K562 (cell line): ENCODE measurements around the gene SFMBT2. TPM values are rescaled to one million over a fixed set of nuclear protein-coding genes. Genes with fewer than 3 reads are reported as not detected.

Source experiments
- ATAC-seq: fragments of 200-7000 bp; cut with Tn5 transposase; 3 replicates; pipeline ENCODE4 v1.9.1; 2020; ENCODE audit warnings: moderate library complexity
- BruUV-seq: library from RNA; stranded (reverse); fragments of 400-500 nt; replicated peaks from 2 replicates; lab custom pipeline; 2021; lab: Mats Ljungman, UMichigan
- CTCF ChIA-PET: fragments of 300-600 bp; formaldehyde crosslinking; extraction: SDS; loops from one replicate; lab custom pipeline; 2021; ENCODE audit warnings: low intra/inter-chr PET ratio; lab: Yijun Ruan, JAX
- POLR2A ChIA-PET: fragments of 300-600, 350-650 bp; sonication (Branson Sonifier 250); formaldehyde crosslinking; extraction: SDS; loops from one replicate; lab custom pipeline; 2021; ENCODE audit warnings: antibody characterized with exemption, inconsistent platforms; lab: Yijun Ruan, JAX
- DNase-seq, 4 experiments: peaks; one replicate each; pipeline versions ENCODE4 v3.0.0 to v3.0.0-alpha.2; 2011 to 2018; ENCODE audit warnings: low spot score in 3 of 4, mixed read lengths in 3 of 4; ENCODE audit errors: extremely low read depth in 1 of 4
- FAIRE-seq: peaks from 2 replicates; lab custom pipeline; 2011; peaks lifted over from hg19 to GRCh38; lab: Jason Lieb, UNC
- H2AFZ ChIP-seq: 2 replicates; pipeline ENCODE4 v1.6.0; 2011; ENCODE audit warnings: low read depth, low read length, control low read depth, inconsistent platforms
- H3K27ac ChIP-seq: fragments of 200-600 bp; 3 replicates; pipeline ENCODE4 v1.8.0; 2011; ENCODE audit warnings: low read depth, mild to moderate bottlenecking, control low read depth, inconsistent platforms, low read length, moderate library complexity, mixed read lengths; ENCODE audit errors: extremely low read depth
- H3K27me3 ChIP-seq, 2 experiments: fragments of 300-600 bp in 1 of 2; 2 replicates in 1 of 2; 3 replicates in 1 of 2; pipeline versions ENCODE4 v1.6.0 to v1.8.0; 2011; ENCODE audit warnings: inconsistent platforms in 2 of 2, low read length in 2 of 2, mild to moderate bottlenecking in 1 of 2, mixed read lengths in 1 of 2, moderate library complexity in 1 of 2; ENCODE audit not compliant: control insufficient read depth in 2 of 2, insufficient read depth in 2 of 2
- H3K36me3 ChIP-seq: fragments of 300-600 bp; 3 replicates; pipeline ENCODE4 v1.8.0; 2011; ENCODE audit warnings: mild to moderate bottlenecking, low read length, inconsistent platforms; ENCODE audit not compliant: control insufficient read depth, insufficient read depth
- H3K4me1 ChIP-seq, 2 experiments: fragments of 200-600 bp in 1 of 2; replicated peaks in 1 of 2; 2 replicates in 1 of 2; 3 replicates in 1 of 2; pipeline versions ENCODE4 v1.5.1 to v1.8.0; 2011; ENCODE audit warnings: inconsistent platforms in 2 of 2, low read length in 2 of 2, mild to moderate bottlenecking in 1 of 2, mixed read lengths in 1 of 2, moderate library complexity in 1 of 2; ENCODE audit not compliant: control insufficient read depth in 2 of 2, insufficient read depth in 2 of 2
- H3K4me2 ChIP-seq: 2 replicates; pipeline ENCODE4 v1.6.1; 2011; ENCODE audit warnings: low read length, control low read depth, inconsistent platforms, mixed read lengths; ENCODE audit not compliant: insufficient read depth
- H3K4me3 ChIP-seq: fragments of 200-600 bp; sonication (generic), shearing (Covaris generic); 2 replicates; pipeline ENCODE4 v1.5.1; 2016; ENCODE audit warnings: control low read depth, inconsistent platforms
- H3K79me2 ChIP-seq: fragments of 200-600 bp; 3 replicates; pipeline ENCODE4 v1.8.0; 2011; ENCODE audit warnings: low read length, inconsistent platforms; ENCODE audit not compliant: control insufficient read depth, insufficient read depth
- H3K9ac ChIP-seq, 2 experiments: 2 replicates each; pipeline versions ENCODE4 v1.6.0 to v1.6.1; 2011; ENCODE audit warnings: low read depth in 2 of 2, low read length in 2 of 2, control low read depth in 1 of 2, inconsistent platforms in 1 of 2, mild to moderate bottlenecking in 1 of 2, mixed read lengths in 1 of 2; ENCODE audit not compliant: insufficient read depth in 1 of 2
- H3K9me1 ChIP-seq: one replicate; pipeline ENCODE4 v1.6.0; 2011; ENCODE audit warnings: inconsistent platforms, mild to moderate bottlenecking, low read length, moderate library complexity; ENCODE audit not compliant: control insufficient read depth, insufficient read depth
- H3K9me3 ChIP-seq: replicated peaks from 2 replicates; pipeline ENCODE4 v1.5.1; 2011; ENCODE audit warnings: low read depth, low read length, inconsistent platforms; ENCODE audit not compliant: control insufficient read depth, insufficient read depth
- H4K20me1 ChIP-seq: replicated peaks from 2 replicates; pipeline ENCODE4 v1.6.1; 2011; ENCODE audit warnings: low read length, inconsistent platforms, mixed read lengths; ENCODE audit not compliant: control insufficient read depth, insufficient read depth
- CUX1 ChIP-seq: fragments of 200-800 bp; sonication (Bioruptor generic); IDR thresholded peaks from 2 replicates; pipeline ENCODE4 v1.6.1; 2016; ENCODE audit warnings: missing genetic modification characterization, missing compliant biosample characterization
- FOXA1 ChIP-seq: fragments of 450-650 bp; IDR thresholded peaks from 2 replicates; pipeline ENCODE4 v1.6.1; 2016; ENCODE audit warnings: mild to moderate bottlenecking, borderline replicate concordance
- JUN ChIP-seq, 2 experiments: sonication (generic) in 1 of 2; formaldehyde crosslinking in 1 of 2; IDR thresholded peaks; 2 replicates each; pipeline versions ENCODE4 v1.6.1 to v1.8.0; 2012 to 2022; ENCODE audit warnings: borderline replicate concordance in 2 of 2, mild to moderate bottlenecking in 2 of 2, improper control_type of control experiment in 1 of 2, low read depth in 1 of 2, low read length in 1 of 2, missing genetic modification reagents in 1 of 2
- KHSRP ChIP-seq: fragments of 450-650 bp; IDR thresholded peaks from 2 replicates; pipeline ENCODE4 v1.6.1; 2017
- PHF20 ChIP-seq: fragments of 450-650 bp; IDR thresholded peaks from 2 replicates; pipeline ENCODE4 v1.6.1; 2018; ENCODE audit not compliant: partially characterized antibody
- SAP30 ChIP-seq: fragments of 200-600 bp; sonication (generic); IDR thresholded peaks from 2 replicates; pipeline ENCODE4 v1.6.1; 2012; ENCODE audit warnings: borderline replicate concordance, low read depth, mild to moderate bottlenecking, moderate library complexity, low read length, control low read depth, inconsistent platforms; ENCODE audit not compliant: insufficient read depth, poor library complexity, severe bottlenecking
- SPI1 ChIP-seq: IDR thresholded peaks from 2 replicates; pipeline ENCODE4 v1.6.1; 2011; ENCODE audit warnings: low read depth, low read length, control low read depth, borderline replicate concordance
- TAL1 ChIP-seq: fragments of 450-650 bp; IDR thresholded peaks from 2 replicates; pipeline ENCODE4 v1.6.1; 2016; ENCODE audit warnings: mild to moderate bottlenecking
- ZNF41 ChIP-seq: fragments of 250-450 bp; sonication (Bioruptor Pico); conservative IDR thresholded peaks from 2 replicates; pipeline ENCODE4 v1.4.0; 2020; ENCODE audit warnings: mild to moderate bottlenecking
- WGBS: fragments of 100-300 bp; shearing (Covaris generic); methylation state at CpG from one replicate; pipeline ENCODE4 v1.1.6; 2016; ENCODE audit warnings: low coverage, mixed read lengths; ENCODE audit not compliant: insufficient coverage; ENCODE audit errors: missing lambda C conversion rate; 5-methylcytosine and 5-hydroxymethylcytosine counted together
- in situ Hi-C: fragments of 300-500 bp; cut with MboI; formaldehyde crosslinking; loops from 4 replicates; pipeline ENCODE4 v1.15.0; 2018; ENCODE audit warnings: inconsistent platforms, mixed read lengths
- intact Hi-C: fragments of 100-400 bp; cut with micrococcal nuclease; formaldehyde crosslinking; loops from 2 replicates; pipeline ENCODE4 v1.14.2; 2022
- polyA plus RNA-seq, 8 experiments: library from polyadenylated mRNA; depleted of rRNA in 4 of 8; stranded (reverse) in 5 of 8; unstranded in 3 of 8; fragments of >200 nt; fragmentation: Nextera tagmentation in 2 of 8; fragmentation: Illumina TruSeq in 1 of 8; extraction: Ambion mirVana in 2 of 8; extraction: Trizol in 1 of 8; gene quantifications; 2 replicates each; pipeline versions ENCODE4 v1.2.1 to v1.2.3, GENCODE V29; 2011 to 2014; ENCODE audit warnings: inconsistent platforms in 1 of 8, missing spikeins in 1 of 8
- total RNA-seq, 7 experiments: library from RNA; depleted of rRNA in 6 of 7; stranded (reverse); fragments of >200 nt in 6 of 7; fragmentation: Illumina TruSeq in 2 of 7; extraction: Trizol in 2 of 7; gene quantifications; 2 replicates each; pipeline versions ENCODE4 v1.2.1 to v1.2.3, GENCODE V29; 2011 to 2021; ENCODE audit warnings: low replicate concordance in 1 of 7

The SFMBT2 gene
- total and polyA plus RNA-seq, 9 of the 15 experiments (the other 6 are each of a cell fraction or from before 2014, with no cell fraction given): 1.2 to 13.6 (median 7.6) TPM

GRCh38 chr10:7210516-7210915, 200.3 kb downstream of the SFMBT2 start:
- intact Hi-C loops: no loop called here
- Histone ChIP-seq H3K4me1 (peaks cover 0 to 3% of the 10 kb centered on the region in 2 experiments; a peak in 2 of 5 replicates), H3K4me2 (no peak overlapping the region), H3K79me2 (no peaks in the 10 kb centered on the region), H3K4me3 (no peak overlapping the region), H3K9me1 (no peaks in the 10 kb centered on the region), H2AFZ (no peak overlapping the region), H3K9ac (no peak overlapping the region), H4K20me1 (no peaks in the 10 kb centered on the region), H3K9me3 (no peaks in the 10 kb centered on the region), H3K27ac (no peak overlapping the region), H3K27me3 (no peaks in the 10 kb centered on the region), H3K36me3 (peaks cover 5% of the 10 kb centered on the region; the same call in 1 of the 3 replicates)
- ATAC-seq: no peak
- FAIRE-seq: no peak
- POLR2A ChIA-PET: no interaction called here
- BruUV-seq: no TSS peak
- no peak for DNase-seq
- in situ Hi-C loops: no loop called here
- CTCF ChIA-PET: no interaction called here
- 68% methylated on average over 10 of the region's 10 CpGs for WGBS
- TF ChIP-seq SPI1 (no peak), PHF20 (no peak), TAL1 (no peak), CUX1 (CRISPR knock-in tag) (no peak), SAP30 (no peak), JUN (IDR thresholded peaks at IDR 0.05; ENCODE audit: borderline replicate concordance, low read depth, low read length) (no peak), JUN (CRISPR knock-in tag; IDR thresholded peaks at IDR 0.05; ENCODE audit: borderline replicate concordance) (no peak), KHSRP (no peak), FOXA1 (no peak), ZNF41 (CRISPR knock-in tag) (no peak)
